Measurements from ENCODE around the gene MGAT4C. TPM values are rescaled to one million over a fixed set of nuclear protein-coding genes. Genes with fewer than 3 reads are reported as not detected.

The MGAT4C gene
- total and polyA plus RNA-seq, 2 experiments from 2014 or later, result 4.5 to 4.7 TPM

DNA sequence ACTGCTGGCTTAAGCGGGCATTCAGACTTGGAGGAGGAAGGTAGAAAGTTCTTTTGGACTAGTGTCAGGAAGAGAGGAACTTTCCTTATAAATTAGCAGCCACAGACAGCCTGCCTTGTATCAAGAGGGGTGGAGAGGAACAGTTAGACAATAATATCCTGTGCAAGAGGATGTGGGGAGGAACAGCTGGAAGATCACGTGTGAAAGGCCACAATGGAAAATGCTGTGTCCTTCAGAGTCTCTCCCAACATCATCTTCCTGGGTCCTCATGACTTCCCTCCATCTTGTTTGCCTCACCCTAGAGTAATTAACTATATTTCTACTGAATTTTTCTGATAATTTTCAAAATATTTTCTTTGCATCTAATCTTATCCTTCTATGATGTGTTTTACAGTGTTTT lies 117.4 kb downstream of the MGAT4C start (continued):
- TF ChIP-seq, protein P1, sequence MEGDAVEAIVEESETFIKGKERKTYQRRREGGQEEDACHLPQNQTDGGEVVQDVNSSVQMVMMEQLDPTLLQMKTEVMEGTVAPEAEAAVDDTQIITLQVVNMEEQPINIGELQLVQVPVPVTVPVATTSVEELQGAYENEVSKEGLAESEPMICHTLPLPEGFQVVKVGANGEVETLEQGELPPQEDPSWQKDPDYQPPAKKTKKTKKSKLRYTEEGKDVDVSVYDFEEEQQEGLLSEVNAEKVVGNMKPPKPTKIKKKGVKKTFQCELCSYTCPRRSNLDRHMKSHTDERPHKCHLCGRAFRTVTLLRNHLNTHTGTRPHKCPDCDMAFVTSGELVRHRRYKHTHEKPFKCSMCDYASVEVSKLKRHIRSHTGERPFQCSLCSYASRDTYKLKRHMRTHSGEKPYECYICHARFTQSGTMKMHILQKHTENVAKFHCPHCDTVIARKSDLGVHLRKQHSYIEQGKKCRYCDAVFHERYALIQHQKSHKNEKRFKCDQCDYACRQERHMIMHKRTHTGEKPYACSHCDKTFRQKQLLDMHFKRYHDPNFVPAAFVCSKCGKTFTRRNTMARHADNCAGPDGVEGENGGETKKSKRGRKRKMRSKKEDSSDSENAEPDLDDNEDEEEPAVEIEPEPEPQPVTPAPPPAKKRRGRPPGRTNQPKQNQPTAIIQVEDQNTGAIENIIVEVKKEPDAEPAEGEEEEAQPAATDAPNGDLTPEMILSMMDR (conservative IDR thresholded peaks at IDR 0.05; ENCODE audit: low read depth in 2 of 2), result no peak
- TF ChIP-seq STAT1 (IDR thresholded peaks at IDR 0.05; ENCODE audit: unreplicated experiment), result no peak

DNA sequence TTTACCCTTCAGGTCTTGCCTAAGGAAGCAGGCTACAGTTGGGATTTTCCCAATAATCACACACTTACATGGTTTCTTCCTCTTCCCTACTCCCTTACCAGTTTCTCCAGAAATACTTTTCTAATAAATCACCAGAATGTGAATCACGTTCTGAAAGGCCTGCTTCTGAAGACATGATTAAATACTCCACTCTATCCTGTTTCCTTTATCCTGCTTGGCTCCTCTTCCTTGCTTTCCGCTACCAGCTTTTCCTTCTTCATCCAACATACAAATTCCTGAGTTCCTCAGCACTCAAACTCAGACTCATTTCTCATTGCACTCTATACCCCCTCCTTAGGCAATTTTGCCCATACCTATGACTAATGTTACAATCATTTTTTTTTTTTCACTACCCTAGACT lies 118.3 kb downstream of the MGAT4C start:
- Histone ChIP-seq H3K4me2 (no peak overlapping the region), H3K9me2 (ENCODE audit: insufficient read depth) (no peaks in the 10 kb centered on the region), H3K36me3 (ENCODE audit: insufficient read depth) (no peaks in the 10 kb centered on the region), H3K27ac (ENCODE audit: low read depth) (no peak overlapping the region), H3K27me3 (ENCODE audit: insufficient read depth) (no peaks in the 10 kb centered on the region), H3F3A (replicated peaks; ENCODE audit: low read depth) (no peaks in the 10 kb centered on the region), H3K4me1 (ENCODE audit: insufficient read depth) (peaks cover 8% of the 10 kb centered on the region; the same call in 1 of the 2 replicates), H3K79me2 (replicated peaks; ENCODE audit: insufficient read depth) (no peaks in the 10 kb centered on the region), H3K4me3 (no peak overlapping the region), H4K20me1 (replicated peaks; ENCODE audit: insufficient read depth) (no peaks in the 10 kb centered on the region), H2AFZ (peak overlapping the region; percentile 40; the same call in 1 of the 2 replicates)
- no peak for DNase-seq (ENCODE audit: low spot score)
- peaks cover 2% of the 10 kb centered on the region for H3K27me3 Mint-ChIP-seq (ENCODE audit: insufficient read depth, low read depth, poor library complexity)
- no peak for ATAC-seq
- H3K4me3 Mint-ChIP-seq, result no peak overlapping the region
- H3K36me3 Mint-ChIP-seq (ENCODE audit: low read depth), result no peaks in the 10 kb centered on the region
- peak overlapping the region; percentile 6 for H3K27ac Mint-ChIP-seq
- no peak for TF ChIP-seq CREB1 (CRISPR knock-in tag; IDR thresholded peaks at IDR 0.05; ENCODE audit: low read depth)
- H3K9me3 Mint-ChIP-seq, result no peaks in the 10 kb centered on the region
- H3K4me1 Mint-ChIP-seq, result peaks cover 16% of the 10 kb centered on the region; the same call in 2 of the 3 replicates

DNA sequence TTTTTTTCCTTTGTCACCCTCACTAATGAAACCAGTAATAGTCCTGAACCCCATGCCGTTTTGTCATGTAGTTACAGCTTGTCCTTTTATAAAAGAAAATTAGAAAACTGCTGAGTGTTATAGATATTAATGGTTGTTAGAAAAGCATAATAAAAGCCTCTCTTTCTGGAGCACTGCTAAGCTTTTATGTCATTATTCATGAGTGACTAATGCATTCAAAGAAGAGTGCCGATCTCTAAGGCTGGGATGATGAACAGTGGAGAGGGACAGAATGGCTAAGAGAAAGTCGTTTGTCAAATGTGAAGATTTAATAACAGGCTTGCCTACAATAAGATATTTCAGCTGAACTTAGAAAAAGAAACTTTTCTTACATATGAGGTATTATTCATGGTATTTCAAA lies 121.6 kb downstream of the MGAT4C start:
- no peak for DNase-seq (ENCODE audit: low spot score)
- H3K4me3 Mint-ChIP-seq, result no peak overlapping the region
- peaks cover 2% of the 10 kb centered on the region; the same call in 1 of the 3 replicates for H3K36me3 Mint-ChIP-seq (ENCODE audit: low read depth)
- Histone ChIP-seq H3K36me3 (ENCODE audit: insufficient read depth) (no peaks in the 10 kb centered on the region), H3K9me2 (ENCODE audit: insufficient read depth) (no peaks in the 10 kb centered on the region), H3K4me1 (ENCODE audit: insufficient read depth) (peaks cover 8% of the 10 kb centered on the region; the same call in 1 of the 2 replicates), H2AFZ (no peak overlapping the region), H3K27me3 (ENCODE audit: insufficient read depth) (no peaks in the 10 kb centered on the region), H3F3A (replicated peaks; ENCODE audit: low read depth) (no peaks in the 10 kb centered on the region), H3K79me2 (replicated peaks; ENCODE audit: insufficient read depth) (no peaks in the 10 kb centered on the region), H4K20me1 (replicated peaks; ENCODE audit: insufficient read depth) (no peaks in the 10 kb centered on the region), H3K4me2 (no peak overlapping the region), H3K4me3 (no peak overlapping the region), H3K27ac (ENCODE audit: low read depth) (no peak overlapping the region)
- no peak for ATAC-seq
- H3K9me3 Mint-ChIP-seq, result no peaks in the 10 kb centered on the region
- peaks cover 2% of the 10 kb centered on the region for H3K27me3 Mint-ChIP-seq (ENCODE audit: insufficient read depth, low read depth, poor library complexity)
- peak overlapping the region; percentile 19 for H3K27ac Mint-ChIP-seq
- H3K4me1 Mint-ChIP-seq, result peaks cover 16% of the 10 kb centered on the region; the same call in 2 of the 3 replicates
- TF ChIP-seq STAT1 (IDR thresholded peaks at IDR 0.05; ENCODE audit: unreplicated experiment) (no peak), POLR2AphosphoS5 (IDR thresholded peaks at IDR 0.05; ENCODE audit: low read depth) (no peak), ZNF114 (CRISPR knock-in tag; IDR thresholded peaks at IDR 0.05) (no peak), EZH2phosphoT487 (IDR thresholded peaks at IDR 0.05; ENCODE audit: unreplicated experiment) (no peak), JUNB (IDR thresholded peaks at IDR 0.05; ENCODE audit: unreplicated experiment) (no peak), ZNF331 (CRISPR knock-in tag; IDR thresholded peaks at IDR 0.05; ENCODE audit: low read depth) (no peak), EZH2 (IDR thresholded peaks at IDR 0.05; ENCODE audit: low read depth, unreplicated experiment) (no peak)
- TF ChIP-seq, protein P2, sequence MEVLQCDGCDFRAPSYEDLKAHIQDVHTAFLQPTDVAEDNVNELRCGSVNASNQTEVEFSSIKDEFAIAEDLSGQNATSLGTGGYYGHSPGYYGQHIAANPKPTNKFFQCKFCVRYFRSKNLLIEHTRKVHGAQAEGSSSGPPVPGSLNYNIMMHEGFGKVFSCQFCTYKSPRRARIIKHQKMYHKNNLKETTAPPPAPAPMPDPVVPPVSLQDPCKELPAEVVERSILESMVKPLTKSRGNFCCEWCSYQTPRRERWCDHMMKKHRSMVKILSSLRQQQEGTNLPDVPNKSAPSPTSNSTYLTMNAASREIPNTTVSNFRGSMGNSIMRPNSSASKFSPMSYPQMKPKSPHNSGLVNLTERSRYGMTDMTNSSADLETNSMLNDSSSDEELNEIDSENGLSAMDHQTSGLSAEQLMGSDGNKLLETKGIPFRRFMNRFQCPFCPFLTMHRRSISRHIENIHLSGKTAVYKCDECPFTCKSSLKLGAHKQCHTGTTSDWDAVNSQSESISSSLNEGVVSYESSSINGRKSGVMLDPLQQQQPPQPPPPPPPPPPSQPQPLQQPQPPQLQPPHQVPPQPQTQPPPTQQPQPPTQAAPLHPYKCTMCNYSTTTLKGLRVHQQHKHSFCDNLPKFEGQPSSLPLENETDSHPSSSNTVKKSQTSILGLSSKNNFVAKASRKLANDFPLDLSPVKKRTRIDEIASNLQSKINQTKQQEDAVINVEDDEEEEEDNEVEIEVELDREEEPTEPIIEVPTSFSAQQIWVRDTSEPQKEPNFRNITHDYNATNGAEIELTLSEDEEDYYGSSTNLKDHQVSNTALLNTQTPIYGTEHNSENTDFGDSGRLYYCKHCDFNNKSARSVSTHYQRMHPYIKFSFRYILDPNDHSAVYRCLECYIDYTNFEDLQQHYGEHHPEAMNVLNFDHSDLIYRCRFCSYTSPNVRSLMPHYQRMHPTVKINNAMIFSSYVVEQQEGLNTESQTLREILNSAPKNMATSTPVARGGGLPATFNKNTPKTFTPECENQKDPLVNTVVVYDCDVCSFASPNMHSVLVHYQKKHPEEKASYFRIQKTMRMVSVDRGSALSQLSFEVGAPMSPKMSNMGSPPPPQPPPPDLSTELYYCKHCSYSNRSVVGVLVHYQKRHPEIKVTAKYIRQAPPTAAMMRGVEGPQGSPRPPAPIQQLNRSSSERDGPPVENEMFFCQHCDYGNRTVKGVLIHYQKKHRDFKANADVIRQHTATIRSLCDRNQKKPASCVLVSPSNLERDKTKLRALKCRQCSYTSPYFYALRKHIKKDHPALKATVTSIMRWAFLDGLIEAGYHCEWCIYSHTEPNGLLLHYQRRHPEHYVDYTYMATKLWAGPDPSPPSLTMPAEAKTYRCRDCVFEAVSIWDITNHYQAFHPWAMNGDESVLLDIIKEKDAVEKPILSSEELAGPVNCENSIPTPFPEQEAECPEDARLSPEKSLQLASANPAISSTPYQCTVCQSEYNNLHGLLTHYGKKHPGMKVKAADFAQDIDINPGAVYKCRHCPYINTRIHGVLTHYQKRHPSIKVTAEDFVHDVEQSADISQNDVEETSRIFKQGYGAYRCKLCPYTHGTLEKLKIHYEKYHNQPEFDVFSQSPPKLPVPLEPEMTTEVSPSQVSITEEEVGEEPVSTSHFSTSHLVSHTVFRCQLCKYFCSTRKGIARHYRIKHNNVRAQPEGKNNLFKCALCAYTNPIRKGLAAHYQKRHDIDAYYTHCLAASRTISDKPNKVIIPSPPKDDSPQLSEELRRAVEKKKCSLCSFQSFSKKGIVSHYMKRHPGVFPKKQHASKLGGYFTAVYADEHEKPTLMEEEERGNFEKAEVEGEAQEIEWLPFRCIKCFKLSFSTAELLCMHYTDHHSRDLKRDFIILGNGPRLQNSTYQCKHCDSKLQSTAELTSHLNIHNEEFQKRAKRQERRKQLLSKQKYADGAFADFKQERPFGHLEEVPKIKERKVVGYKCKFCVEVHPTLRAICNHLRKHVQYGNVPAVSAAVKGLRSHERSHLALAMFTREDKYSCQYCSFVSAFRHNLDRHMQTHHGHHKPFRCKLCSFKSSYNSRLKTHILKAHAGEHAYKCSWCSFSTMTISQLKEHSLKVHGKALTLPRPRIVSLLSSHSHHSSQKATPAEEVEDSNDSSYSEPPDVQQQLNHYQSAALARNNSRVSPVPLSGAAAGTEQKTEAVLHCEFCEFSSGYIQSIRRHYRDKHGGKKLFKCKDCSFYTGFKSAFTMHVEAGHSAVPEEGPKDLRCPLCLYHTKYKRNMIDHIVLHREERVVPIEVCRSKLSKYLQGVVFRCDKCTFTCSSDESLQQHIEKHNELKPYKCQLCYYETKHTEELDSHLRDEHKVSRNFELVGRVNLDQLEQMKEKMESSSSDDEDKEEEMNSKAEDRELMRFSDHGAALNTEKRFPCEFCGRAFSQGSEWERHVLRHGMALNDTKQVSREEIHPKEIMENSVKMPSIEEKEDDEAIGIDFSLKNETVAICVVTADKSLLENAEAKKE (CRISPR knock-in tag; IDR thresholded peaks at IDR 0.05), result no peak

Data from GM23338 (cell line).